ENCODE data around the gene PDE8B.

The PDE8B gene

GRCh38 chr5:77321793-77322394 is 111.4 kb downstream of the PDE8B start:
- no peak for DNase-seq (ENCODE audit: low spot score)

GRCh38 chr5:77322406-77322805 is 111.9 kb downstream of the PDE8B start:
- no peak for DNase-seq (ENCODE audit: low spot score)

GRCh38 chr5:77325921-77326541 is 115.6 kb downstream of the PDE8B start:
- peak; percentile 57 for DNase-seq (ENCODE audit: low spot score)

- DNase-seq (ENCODE audit: low spot score), result no peak
Observed at GRCh38 chr5:77326986-77327734, 116.7 kb downstream of the PDE8B start.

GRCh38 chr5:77328930-77329647 is 118.6 kb downstream of the PDE8B start:
- DNase-seq (ENCODE audit: low spot score), result no peak

- no peak for DNase-seq (ENCODE audit: low spot score)
Observed at GRCh38 chr5:77329664-77330430, 119.4 kb downstream of the PDE8B start.

GRCh38 chr5:77333036-77333435 is 122.6 kb downstream of the PDE8B start:
- no peak for DNase-seq (ENCODE audit: low spot score)

GRCh38 chr5:77333451-77334123 is 123.1 kb downstream of the PDE8B start:
- peak; percentile 87 for DNase-seq (ENCODE audit: low spot score)

GRCh38 chr5:77337246-77337645 is 126.8 kb downstream of the PDE8B start:
- no peak for DNase-seq (ENCODE audit: low spot score)

- peak; percentile 76 for DNase-seq (ENCODE audit: low spot score)
Observed at GRCh38 chr5:77337686-77338085, 127.2 kb downstream of the PDE8B start.

- DNase-seq (ENCODE audit: low spot score), result no peak
Observed at GRCh38 chr5:77339337-77339890, 128.9 kb downstream of the PDE8B start.

- no peak for DNase-seq (ENCODE audit: low spot score)
Observed at GRCh38 chr5:77343165-77343564, 132.7 kb downstream of the PDE8B start.

- DNase-seq (ENCODE audit: low spot score), result no peak
Observed at GRCh38 chr5:77347435-77348098, 137.1 kb downstream of the PDE8B start.

- peak; percentile 21 for DNase-seq (ENCODE audit: low spot score)
Observed at GRCh38 chr5:77353251-77353650, 142.8 kb downstream of the PDE8B start.

- no peak for DNase-seq (ENCODE audit: low spot score)
Observed at GRCh38 chr5:77354454-77354853, 144.0 kb downstream of the PDE8B start.

GRCh38 chr5:77355080-77355479 is 144.6 kb downstream of the PDE8B start:
- DNase-seq (ENCODE audit: low spot score), result no peak

GRCh38 chr5:77355751-77356150 is 145.3 kb downstream of the PDE8B start:
- DNase-seq (ENCODE audit: low spot score), result no peak

- no peak for DNase-seq (ENCODE audit: low spot score)
Observed at GRCh38 chr5:77356740-77357139, 146.3 kb downstream of the PDE8B start.

- DNase-seq (ENCODE audit: low spot score), result no peak
Observed at GRCh38 chr5:77358255-77359205, 148.1 kb downstream of the PDE8B start.
